NCI-H524 treated with DMSO at 0.1 percent for 48 hours (cell line): ENCODE results near the gene FAM43B.
"Not testable (repeated sequence)": the region's sequence is repeated elsewhere in the genome, so short reads cannot be mapped to it uniquely, and the experiment has no call there.

ENCODE experiments used
- DNase-seq: peaks from one replicate; lab custom pipeline; 2025; lab: John Stamatoyannopoulos, UW

Gene FAM43B

GRCh38 chr1:20551945-20552727 is at the start of gene FAM43B:
TSS of gene FAM43B (plus strand) at chr1:20552573. CDS start at chr1:20552974, 401 bp downstream.
- DNase-seq = no peak

GRCh38 chr1:20505488-20505887 is 46.9 kb upstream of the FAM43B start:
- no peak for DNase-seq

GRCh38 chr1:20507248-20507563 is 45.2 kb upstream of the FAM43B start:
- DNase-seq = no peak

- DNase-seq = peak; percentile 9
Observed at GRCh38 chr1:20507564-20508410, 44.6 kb upstream of the FAM43B start, which contains the start of gene MUL1. TSS of gene MUL1 (minus strand) at chr1:20508151. CDS start at chr1:20508024, 127 bp downstream.

GRCh38 chr1:20508411-20508771 is 44.0 kb upstream of the FAM43B start:
- no peak for DNase-seq

- DNase-seq = no peak
Observed at GRCh38 chr1:20511518-20512428, 40.6 kb upstream of the FAM43B start.

GRCh38 chr1:20519609-20520262 is 32.6 kb upstream of the FAM43B start:
- DNase-seq = not testable (repeated sequence)

- peak; percentile 12 for DNase-seq
Observed at GRCh38 chr1:20521960-20522861, 30.2 kb upstream of the FAM43B start.

GRCh38 chr1:20526267-20526666 is 26.1 kb upstream of the FAM43B start:
- no peak for DNase-seq

- DNase-seq = no peak
Observed at GRCh38 chr1:20528221-20528620, 24.2 kb upstream of the FAM43B start.

GRCh38 chr1:20530306-20530705 is 22.1 kb upstream of the FAM43B start:
- DNase-seq = no peak

- DNase-seq = no peak
Observed at GRCh38 chr1:20530901-20531300, 21.5 kb upstream of the FAM43B start.

GRCh38 chr1:20533635-20534034 is 18.7 kb upstream of the FAM43B start:
- DNase-seq = no peak

GRCh38 chr1:20534659-20535417 is 17.5 kb upstream of the FAM43B start:
- DNase-seq = no peak

- DNase-seq = no peak
Observed at GRCh38 chr1:20538227-20538626, 14.1 kb upstream of the FAM43B start.

GRCh38 chr1:20538760-20539551 is 13.4 kb upstream of the FAM43B start:
- no peak for DNase-seq

- no peak for DNase-seq
Observed at GRCh38 chr1:20540281-20540680, 12.1 kb upstream of the FAM43B start.

GRCh38 chr1:20546637-20547036 is 5.7 kb upstream of the FAM43B start:
- no peak for DNase-seq

- no peak for DNase-seq
Observed at GRCh38 chr1:20551161-20551560, 1.2 kb upstream of the FAM43B start.
